DMS79 treated with DMSO at 0.1 percent for 48 hours (cell line): ENCODE measurements around the gene PRSS37.

ENCODE experiments used
- DNase-seq: peaks from one replicate; lab custom pipeline; 2025; lab: John Stamatoyannopoulos, UW

PRSS37 gene

GRCh38 chr7:141788296-141788695, 53.0 kb downstream of the PRSS37 start:
- no peak for DNase-seq
